Transverse colon (tissue), 4 donors: ENCODE results near the gene PF4V1. TPM values are rescaled to one million over a fixed set of nuclear protein-coding genes. Genes with fewer than 3 reads are reported as not detected.

Experiments used
- DNase-seq: peaks from one replicate; pipeline ENCODE4 v3.0.0-alpha.2; 2019
- H3K27ac ChIP-seq, 4 donors: fragments of 200-600 bp; sonication (generic); 2 replicates each; pipeline ENCODE4 v1.5.1; 2016 to 2018; ENCODE audit warnings: inconsistent platforms in 4 of 4
- H3K27me3 ChIP-seq: fragments of 200-600 bp; sonication (generic); 2 replicates; pipeline ENCODE4 v1.5.1; 2017; ENCODE audit warnings: inconsistent platforms
- H3K36me3 ChIP-seq, 4 donors: fragments of 200-600 bp; sonication (generic); 2 replicates each; pipeline ENCODE4 v1.5.1; 2017 to 2019; ENCODE audit warnings: inconsistent platforms in 4 of 4
- H3K4me1 ChIP-seq, 4 donors: fragments of 200-600 bp; sonication (generic); 2 replicates each; pipeline ENCODE4 v1.5.1; 2017 to 2020; ENCODE audit warnings: inconsistent platforms in 4 of 4
- H3K4me3 ChIP-seq, 4 donors: fragments of 200-600 bp; sonication (generic); 1 replicate in 1 of 4; 2 replicates in 3 of 4; pipeline versions ENCODE4 v1.5.1 to v1.6.1; 2017 to 2019; ENCODE audit warnings: inconsistent platforms in 4 of 4
- H3K9me3 ChIP-seq, 2 donors: fragments of 200-600 bp; sonication (generic); 2 replicates each; pipeline ENCODE4 v1.5.1; 2017 to 2019; ENCODE audit warnings: inconsistent platforms in 2 of 2
- CTCF ChIP-seq, 5 experiments: fragments of 200-600 bp in 3 of 5; fragments of 450-650 bp in 2 of 5; sonication (generic) in 3 of 5; IDR thresholded peaks; 1 replicate in 2 of 5; 2 replicates in 3 of 5; pipeline ENCODE4 v1.5.1; 2016 to 2017; ENCODE audit warnings: antibody characterized with exemption in 5 of 5, inconsistent platforms in 3 of 5, mild to moderate bottlenecking in 2 of 5, moderate library complexity in 1 of 5
- EP300 ChIP-seq: sonication (generic); formaldehyde crosslinking; IDR thresholded peaks from one replicate; pipeline ENCODE4 v1.6.1; 2017; ENCODE audit warnings: antibody characterized with exemption, low read depth
- POLR2A ChIP-seq: fragments of 450-650 bp; IDR thresholded peaks from one replicate; pipeline ENCODE4 v1.6.1; 2016; ENCODE audit warnings: antibody characterized with exemption, mild to moderate bottlenecking, moderate library complexity
- POLR2AphosphoS5 ChIP-seq, 3 donors: sonication (generic); formaldehyde crosslinking; IDR thresholded peaks; one replicate each; pipeline ENCODE4 v1.6.1; 2016; ENCODE audit warnings: antibody characterized with exemption in 3 of 3
- WGBS, 2 donors: methylation state at CpG; one replicate each; pipeline ENCODE4 v1.1.5; 2018; ENCODE audit warnings: low coverage in 1 of 2; 5-methylcytosine and 5-hydroxymethylcytosine counted together
- in situ Hi-C, 4 donors: fragments of 200-750 bp; cut with MboI; loops; one replicate each; pipeline versions ENCODE4 v1.15.0 to v1.15.1; 2017; ENCODE audit warnings: low sequenced_read_pairs in 3 of 4, low pct_ligation_motif_present in 1 of 4, low pct_unique_long_range_greater_than_20kb in 1 of 4
- intact Hi-C: fragments of 100-400 bp; cut with DNase I; formaldehyde crosslinking; loops from one replicate; pipeline ENCODE4 v1.15.1; 2023; ENCODE audit warnings: low total_unique reads
- total RNA-seq, 4 donors: library from RNA; depleted of rRNA; stranded (reverse); fragments of >200 nt; gene quantifications; one replicate each; pipeline ENCODE4 v1.1.0, GENCODE V29; 2016

The PF4V1 gene
- total RNA-seq, 4 donors from 2014 or later = not detected

DNA sequence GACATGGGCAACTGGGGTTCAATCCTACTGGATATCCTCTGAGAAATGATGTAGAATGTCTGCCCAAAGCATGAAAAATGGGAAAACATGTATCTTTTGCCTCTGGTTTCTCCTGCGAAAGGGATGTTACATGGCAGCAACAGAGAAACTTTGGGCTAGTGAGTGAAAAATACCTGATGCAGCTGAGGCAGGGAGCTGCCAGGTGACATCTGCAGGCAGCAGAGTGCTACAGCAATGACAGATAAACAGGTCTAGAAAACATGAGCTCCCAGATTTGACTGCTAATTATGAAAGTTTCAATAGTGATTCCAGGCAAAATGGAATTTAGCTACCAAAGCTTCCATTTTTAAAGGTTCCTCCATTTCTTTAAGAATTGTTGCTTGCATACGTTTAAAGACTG is 11.3 kb downstream of the PF4V1 start:
- no peak for DNase-seq

DNA sequence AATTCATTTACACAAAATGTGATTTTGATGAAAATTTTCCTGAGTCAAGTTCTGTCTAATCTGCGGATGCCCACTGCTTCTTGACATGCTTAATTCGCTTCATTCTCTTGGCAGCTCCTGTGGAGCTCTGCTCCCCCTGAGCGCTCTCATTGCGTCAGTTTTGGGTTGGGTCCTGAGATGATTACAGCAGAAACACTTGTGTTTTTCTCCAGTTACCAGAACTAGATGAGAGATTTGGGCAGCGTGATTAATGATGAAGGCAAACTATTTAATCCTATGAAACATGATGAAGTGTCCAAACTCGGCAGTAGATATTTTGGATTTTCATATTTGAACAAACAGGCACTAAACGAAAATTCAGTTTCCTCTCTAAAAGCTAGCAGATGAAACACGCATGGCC is 11.9 kb downstream of the PF4V1 start:
- WGBS, 2 donors = 73 to 86% methylated on average over 8 of the region's 8 CpGs
- no peak overlapping the region for H3K4me3 ChIP-seq
- DNase-seq = no peak
- no peak for TF ChIP-seq EP300
- TF ChIP-seq POLR2AphosphoS5 (IDR thresholded peaks at IDR 0.05) = no peak
- TF ChIP-seq CTCF (IDR thresholded peaks at IDR 0.05) = no peak
- no peak for TF ChIP-seq POLR2A
- H3K4me1 ChIP-seq = peaks cover 0 to 13% (median 0%) of the 10 kb centered on the region in 4 donors
- intact Hi-C loops (no loop called here), in situ Hi-C loops (loop anchor here in 1 of 4 donors (25.0 kb wide), 1 partner anchor 272 kb away; no protein-coding TSS in a partner anchor)
- H3K27me3 ChIP-seq = peaks cover 8% of the 10 kb centered on the region
- H3K27ac ChIP-seq = no peak overlapping the region
- no peaks in the 10 kb centered on the region for H3K36me3 ChIP-seq
- no peaks in the 10 kb centered on the region for H3K9me3 ChIP-seq

More for the DNA sequence above, 11.3 kb downstream of the PF4V1 start:
- Histone ChIP-seq H3K9me3 (no peaks in the 10 kb centered on the region), H3K4me3 (no peak overlapping the region), H3K27ac (no peak overlapping the region), H3K36me3 (no peaks in the 10 kb centered on the region), H3K4me1 (peaks cover 0 to 7% (median 0%) of the 10 kb centered on the region in 4 donors), H3K27me3 (peaks cover 5% of the 10 kb centered on the region)
- in situ Hi-C loops = loop anchor here in 1 of 4 donors (25.0 kb wide), 1 partner anchor 273 kb away; no protein-coding TSS in a partner anchor
- TF ChIP-seq EP300 = no peak
- TF ChIP-seq CTCF (IDR thresholded peaks at IDR 0.05) = peak; percentile 25 to 51 (median 45)
- intact Hi-C loops = no loop called here
- WGBS, 2 donors = 51 to 56% methylated on average over 2 of the region's 2 CpGs

DNA sequence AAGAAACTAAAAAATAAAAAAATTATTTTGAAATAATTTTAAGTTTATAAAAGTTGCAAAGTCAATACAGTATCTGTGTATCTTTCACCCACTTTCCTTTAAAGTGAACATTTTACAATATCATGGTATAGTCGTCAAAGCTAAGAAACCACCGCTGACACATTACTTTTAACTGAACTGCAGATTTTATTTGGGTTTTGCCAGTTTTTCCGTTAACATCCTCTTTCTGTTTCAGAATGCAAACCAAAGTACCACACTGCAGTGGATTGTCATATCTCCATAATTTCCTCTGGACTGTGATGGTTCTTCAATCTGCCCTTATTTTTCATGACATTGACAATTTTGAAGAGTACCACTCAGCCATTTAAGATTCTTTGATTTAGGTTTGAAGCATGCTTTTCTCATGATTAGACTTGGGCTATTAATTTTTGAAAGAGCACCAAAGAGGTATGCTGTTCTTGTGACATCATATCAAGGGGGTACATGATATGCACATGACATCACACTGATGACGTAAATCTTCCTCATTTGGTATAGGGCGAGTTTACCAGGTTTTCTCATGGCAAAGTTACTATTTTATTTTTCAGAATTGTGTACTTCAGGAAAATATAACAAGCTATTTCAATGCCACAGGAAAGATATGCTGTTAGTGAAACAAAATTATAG is 12.5 kb downstream of the PF4V1 start:
- in situ Hi-C loops (loop anchor here in 1 of 4 donors (25.0 kb wide), 1 partner anchor 272 kb away; no protein-coding TSS in a partner anchor), intact Hi-C loops (no loop called here)
- no peak for DNase-seq
- TF ChIP-seq POLR2A (no peak), EP300 (no peak), POLR2AphosphoS5 (IDR thresholded peaks at IDR 0.05) (no peak), CTCF (IDR thresholded peaks at IDR 0.05) (no peak)
- no peaks in the 10 kb centered on the region for H3K9me3 ChIP-seq
- H3K27ac ChIP-seq = no peak overlapping the region
- peaks cover 12% of the 10 kb centered on the region for H3K27me3 ChIP-seq
- H3K4me1 ChIP-seq = peaks cover 0 to 19% (median 0%) of the 10 kb centered on the region in 4 donors
- no peaks in the 10 kb centered on the region for H3K36me3 ChIP-seq
- WGBS, 2 donors = 63 to 76% methylated on average over 4 to 5 of the region's 5 CpGs
- H3K4me3 ChIP-seq = no peak overlapping the region

GRCh38 chr4:73866246-73866645 is 13.2 kb downstream of the PF4V1 start:
- Histone ChIP-seq H3K27ac (no peak overlapping the region), H3K36me3 (no peaks in the 10 kb centered on the region), H3K9me3 (no peaks in the 10 kb centered on the region), H3K4me1 (peaks cover 0 to 19% (median 0%) of the 10 kb centered on the region in 4 donors), H3K27me3 (peaks cover 12% of the 10 kb centered on the region), H3K4me3 (no peak overlapping the region)
- intact Hi-C loops = no loop called here
- whole genome bisulfite sequencing, 2 donors = 32 to 33% methylated on average over 2 of the region's 2 CpGs
- no peak for DNase-seq
- TF ChIP-seq EP300 (no peak), POLR2A (no peak), CTCF (IDR thresholded peaks at IDR 0.05) (no peak), POLR2AphosphoS5 (IDR thresholded peaks at IDR 0.05) (no peak)
- in situ Hi-C loops = loop anchor here in 1 of 4 donors (25.0 kb wide), 1 partner anchor 271 kb away; no protein-coding TSS in a partner anchor
